ENCODE measurements around the gene RASGRP4. TPM values are rescaled to one million over a fixed set of nuclear protein-coding genes. Genes with fewer than 3 reads are reported as not detected.

RASGRP4 gene
- total RNA-seq, 2 donors from 2014 or later, result 0.09 TPM; not detected in 1

DNA sequence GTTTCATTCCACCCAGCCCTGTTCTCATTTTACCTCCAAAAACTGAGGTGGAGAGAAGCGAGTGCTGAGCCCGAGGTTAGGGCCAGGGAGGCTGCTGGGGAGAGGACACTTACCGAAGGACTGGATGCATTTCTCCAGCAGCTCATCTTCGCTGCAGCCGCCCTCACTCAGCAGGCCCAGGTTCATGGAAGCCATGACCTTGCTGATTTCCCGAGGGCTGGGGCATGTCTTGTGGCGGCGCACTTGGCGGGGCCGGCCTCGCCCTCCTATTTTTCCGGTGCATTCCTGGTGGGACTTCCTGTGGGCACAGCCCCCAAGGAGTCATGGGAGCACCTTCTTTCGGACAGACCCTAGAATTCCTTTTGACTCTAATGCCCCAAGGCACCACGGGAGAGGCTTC is 4.2 kb downstream of the RASGRP4 start:
- H3K9me3 ChIP-seq (ENCODE audit: control insufficient read depth, low read length), result no peaks in the 10 kb centered on the region
- TF ChIP-seq CTCF (conservative IDR thresholded peaks at IDR 0.05), result no peak
- H3K4me3 ChIP-seq (ENCODE audit: low read length), result no peak overlapping the region
- H3K4me1 ChIP-seq (ENCODE audit: control insufficient read depth, insufficient read depth, low read length), result no peaks in the 10 kb centered on the region
- H3K9ac ChIP-seq (ENCODE audit: extremely low read depth, low read length, poor library complexity, severe bottlenecking), result no peak overlapping the region
- Mint-ChIP-seq H3K4me3 (no peak overlapping the region), H3K27ac (no peak overlapping the region), H3K9me3 (no peaks in the 10 kb centered on the region), H3K27me3 (ENCODE audit: insufficient read depth) (peaks cover 36% of the 10 kb centered on the region), H3K4me1 (peaks cover 9% of the 10 kb centered on the region), H3K36me3 (ENCODE audit: low read depth) (no peaks in the 10 kb centered on the region)
- no peaks in the 10 kb centered on the region for H3K36me3 ChIP-seq (ENCODE audit: control insufficient read depth, insufficient read depth, low read length)
- 89% methylated on average over 4 to 14 of the region's 14 CpGs for WGBS, 2 experiments (ENCODE audit: insufficient coverage in 1 of 2, insufficient read length in 1 of 2)
- no peak for DNase-seq
- no peak overlapping the region for H3K27ac ChIP-seq (ENCODE audit: low read depth, low read length)
- peaks cover 33% of the 10 kb centered on the region for H3K27me3 ChIP-seq (ENCODE audit: control insufficient read depth, insufficient read depth, low read length, poor library complexity, severe bottlenecking)

GRCh38 chr19:38420935-38421334 is 5.1 kb downstream of the RASGRP4 start:
- Mint-ChIP-seq H3K27ac (no peak overlapping the region), H3K4me1 (peaks cover 9% of the 10 kb centered on the region)
- WGBS, 2 experiments (ENCODE audit: insufficient coverage in 1 of 2, insufficient read length in 1 of 2), result 89 to 97% methylated on average over 5 to 9 of the region's 9 CpGs

DNA sequence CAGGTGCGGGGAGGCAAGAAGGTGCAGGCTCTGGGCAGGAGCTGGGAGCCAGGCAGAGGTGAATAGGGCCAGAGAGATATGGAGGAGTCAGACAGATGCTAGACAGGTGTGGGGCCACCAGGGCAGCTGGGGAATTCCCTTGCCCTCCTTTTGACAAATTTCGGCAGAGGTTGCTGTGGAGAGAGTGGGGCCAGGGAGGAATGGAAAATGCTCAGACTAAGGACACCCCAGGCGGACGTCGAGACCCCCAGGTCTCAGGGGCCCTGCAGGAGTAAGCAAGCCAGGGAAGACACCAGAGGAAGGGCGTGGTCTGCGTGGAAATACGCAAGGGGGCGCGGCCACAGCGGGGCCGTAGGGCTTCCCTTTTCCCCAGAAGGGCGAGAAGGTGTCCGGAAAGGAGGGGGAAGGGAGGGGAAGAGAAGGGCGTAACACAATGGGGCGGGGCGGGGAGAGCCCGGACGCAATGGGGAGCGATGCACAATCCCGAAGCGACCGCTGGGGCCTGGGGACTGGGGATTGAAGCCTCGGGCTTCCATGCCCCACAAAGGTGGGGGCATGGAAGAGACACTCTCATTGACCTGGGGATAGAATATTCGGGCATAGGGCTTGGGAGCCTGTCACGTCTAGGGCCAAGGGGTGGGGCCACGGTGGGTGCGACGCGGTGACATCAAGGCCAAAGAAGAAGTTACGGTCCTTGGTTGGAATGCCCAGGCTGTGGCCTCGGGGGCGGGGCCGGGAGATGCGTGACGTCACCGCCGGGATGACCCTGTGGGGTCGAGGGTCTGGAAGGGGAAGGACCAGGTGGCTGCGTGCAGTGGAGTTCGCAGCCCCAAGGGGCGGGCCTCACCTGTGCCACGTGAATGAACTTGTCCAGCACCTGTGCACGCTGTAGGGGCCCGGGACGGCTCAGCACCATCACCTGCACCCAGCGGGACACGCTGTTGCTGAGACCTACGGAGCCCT is 8.2 kb downstream of the RASGRP4 start:
- DNase-seq, result peak; percentile 93
- Histone ChIP-seq H3K4me3 (ENCODE audit: low read length) (peak overlapping the region; percentile 72), H3K36me3 (ENCODE audit: control insufficient read depth, insufficient read depth, low read length) (no peaks in the 10 kb centered on the region), H3K9me3 (ENCODE audit: control insufficient read depth, low read length) (no peaks in the 10 kb centered on the region), H3K4me1 (ENCODE audit: control insufficient read depth, insufficient read depth, low read length) (no peaks in the 10 kb centered on the region), H3K9ac (ENCODE audit: extremely low read depth, low read length, poor library complexity, severe bottlenecking) (peak overlapping the region; percentile 3), H3K27ac (ENCODE audit: low read depth, low read length) (no peak overlapping the region), H3K27me3 (ENCODE audit: control insufficient read depth, insufficient read depth, low read length, poor library complexity, severe bottlenecking) (peaks cover 50% of the 10 kb centered on the region)
- no peaks in the 10 kb centered on the region for H3K9me3 Mint-ChIP-seq
- peak overlapping the region; percentile 74 for H3K4me3 Mint-ChIP-seq
- WGBS, 2 experiments (ENCODE audit: insufficient coverage in 1 of 2, insufficient read length in 1 of 2), result 10 to 28% methylated on average over 8 to 49 of the region's 49 CpGs
- peak overlapping the region; percentile 91 for H3K27ac Mint-ChIP-seq
- no peaks in the 10 kb centered on the region for H3K36me3 Mint-ChIP-seq (ENCODE audit: low read depth)
- peaks cover 45% of the 10 kb centered on the region for H3K27me3 Mint-ChIP-seq (ENCODE audit: insufficient read depth)
- H3K4me1 Mint-ChIP-seq, result peaks cover 9% of the 10 kb centered on the region
- TF ChIP-seq CTCF (conservative IDR thresholded peaks at IDR 0.05), result peak; percentile 55

More at GRCh38 chr19:38420935-38421334, 5.1 kb downstream of the RASGRP4 start:
- Histone ChIP-seq H3K27ac (ENCODE audit: low read depth, low read length) (no peak overlapping the region), H3K9me3 (ENCODE audit: control insufficient read depth, low read length) (no peaks in the 10 kb centered on the region), H3K9ac (ENCODE audit: extremely low read depth, low read length, poor library complexity, severe bottlenecking) (no peak overlapping the region), H3K4me1 (ENCODE audit: control insufficient read depth, insufficient read depth, low read length) (no peaks in the 10 kb centered on the region), H3K27me3 (ENCODE audit: control insufficient read depth, insufficient read depth, low read length, poor library complexity, severe bottlenecking) (peaks cover 33% of the 10 kb centered on the region), H3K4me3 (ENCODE audit: low read length) (no peak overlapping the region), H3K36me3 (ENCODE audit: control insufficient read depth, insufficient read depth, low read length) (no peaks in the 10 kb centered on the region)
- Mint-ChIP-seq H3K27me3 (ENCODE audit: insufficient read depth) (peaks cover 36% of the 10 kb centered on the region), H3K36me3 (ENCODE audit: low read depth) (no peaks in the 10 kb centered on the region), H3K4me3 (no peak overlapping the region), H3K9me3 (no peaks in the 10 kb centered on the region)
- TF ChIP-seq CTCF (conservative IDR thresholded peaks at IDR 0.05), result no peak
- no peak for DNase-seq
